Sigmoid colon (tissue), 7 donors: ENCODE results near the gene ACSM4. TPM values are rescaled to one million over a fixed set of nuclear protein-coding genes. Genes with fewer than 3 reads are reported as not detected.

Experiments
- DNase-seq: peaks from one replicate; pipeline ENCODE4 v3.0.0-alpha.2; 2019
- H3K27ac ChIP-seq, 4 donors: fragments of 200-600 bp; sonication (generic); one replicate each; pipeline ENCODE4 v1.5.1; 2016 to 2019; ENCODE audit warnings: mild to moderate bottlenecking in 1 of 4
- H3K27me3 ChIP-seq, 3 donors: fragments of 200-600 bp; sonication (generic); one replicate each; pipeline ENCODE4 v1.5.1; 2019; ENCODE audit warnings: mild to moderate bottlenecking in 1 of 3
- H3K36me3 ChIP-seq, 4 donors: fragments of 200-600 bp; sonication (generic); one replicate each; pipeline ENCODE4 v1.5.1; 2016 to 2019
- H3K4me1 ChIP-seq, 4 donors: fragments of 200-600 bp; sonication (generic); one replicate each; pipeline ENCODE4 v1.5.1; 2017 to 2019
- H3K4me3 ChIP-seq, 4 donors: fragments of 200-600 bp; sonication (generic); one replicate each; pipeline ENCODE4 v1.5.1; 2017 to 2019; ENCODE audit warnings: mild to moderate bottlenecking in 2 of 4, moderate library complexity in 1 of 4
- H3K9me3 ChIP-seq, 4 donors: fragments of 200-600 bp in 3 of 4; sonication (generic) in 3 of 4; one replicate each; pipeline versions ENCODE4 v1.5.1 to v1.6.1; 2013 to 2019
- CTCF ChIP-seq, 4 experiments: fragments of 450-650 bp in 3 of 4; fragments of 200-600 bp in 1 of 4; IDR thresholded peaks; one replicate each; pipeline ENCODE4 v1.5.1; 2016 to 2019; ENCODE audit warnings: antibody characterized with exemption in 4 of 4, mild to moderate bottlenecking in 3 of 4, moderate library complexity in 2 of 4
- EP300 ChIP-seq, 4 donors: sonication (generic); formaldehyde crosslinking; IDR thresholded peaks; one replicate each; pipeline ENCODE4 v1.6.1; 2017; ENCODE audit warnings: antibody characterized with exemption in 4 of 4
- POLR2A ChIP-seq, 2 donors: fragments of 450-650 bp; IDR thresholded peaks; one replicate each; pipeline ENCODE4 v1.6.1; 2016; ENCODE audit warnings: antibody characterized with exemption in 2 of 2, mild to moderate bottlenecking in 2 of 2, moderate library complexity in 2 of 2
- POLR2AphosphoS5 ChIP-seq, 4 donors: sonication (generic); formaldehyde crosslinking; IDR thresholded peaks; one replicate each; pipeline ENCODE4 v1.6.1; 2017; ENCODE audit warnings: antibody characterized with exemption in 4 of 4
- WGBS, 2 donors: extraction: QIAGEN DNeasy Blood & Tissue Kit; methylation state at CpG; one replicate each; pipeline ENCODE4 v1.1.7; 2013; 5-methylcytosine and 5-hydroxymethylcytosine counted together
- intact Hi-C: fragments of 100-400 bp; cut with DNase I; formaldehyde crosslinking; loops from one replicate; pipeline ENCODE4 v1.15.1; 2023
- polyA plus RNA-seq, 3 donors: library from polyadenylated mRNA; stranded (reverse); fragments of 200-250 nt; gene quantifications; one replicate each; pipeline ENCODE4 v1.2.3, GENCODE V29; 2013
- total RNA-seq, 4 donors: library from RNA; depleted of rRNA; stranded (reverse); fragments of >200 nt; gene quantifications; one replicate each; pipeline ENCODE4 v1.1.0, GENCODE V29; 2016
- donor health status: healthy with polysubstance abuse.
- donor health status: Bipolar disorder and iron deficiency.
- donor health status: healthy.

The ACSM4 gene
- total and polyA plus RNA-seq, 7 donors: not detected

- intact Hi-C loops: no loop called here
- H3K4me1 ChIP-seq: no peaks in the 10 kb centered on the region
- no peak for DNase-seq
- TF ChIP-seq POLR2AphosphoS5 (IDR thresholded peaks at IDR 0.05): no peak
- TF ChIP-seq POLR2A (IDR thresholded peaks at IDR 0.05): no peak
- no peak for TF ChIP-seq EP300 (IDR thresholded peaks at IDR 0.05)
- no peak for TF ChIP-seq CTCF (IDR thresholded peaks at IDR 0.05)
- no peak overlapping the region for H3K4me3 ChIP-seq
- H3K27me3 ChIP-seq: no peaks in the 10 kb centered on the region
- H3K27ac ChIP-seq: no peak overlapping the region
- no peaks in the 10 kb centered on the region for H3K9me3 ChIP-seq
- WGBS, 2 donors: 70 to 72% methylated on average over 10 of the region's 10 CpGs
- H3K36me3 ChIP-seq: no peaks in the 10 kb centered on the region
Measured at GRCh38 chr12:7369274-7369729, 65.4 kb downstream of the ACSM4 start.

- intact Hi-C loops: no loop called here
- DNase-seq: no peak
- Histone ChIP-seq H3K4me1 (no peaks in the 10 kb centered on the region), H3K27ac (no peak overlapping the region), H3K4me3 (no peak overlapping the region), H3K36me3 (no peaks in the 10 kb centered on the region), H3K27me3 (no peaks in the 10 kb centered on the region), H3K9me3 (no peaks in the 10 kb centered on the region)
- WGBS, 2 donors: 79 to 85% methylated on average over 6 of the region's 6 CpGs
- TF ChIP-seq POLR2AphosphoS5 (IDR thresholded peaks at IDR 0.05) (no peak), EP300 (IDR thresholded peaks at IDR 0.05) (no peak), CTCF (IDR thresholded peaks at IDR 0.05) (no peak), POLR2A (IDR thresholded peaks at IDR 0.05) (no peak)
Measured at GRCh38 chr12:7373226-7373625, 69.4 kb downstream of the ACSM4 start.

- WGBS, 2 donors: 37 to 40% methylated on average over 17 of the region's 17 CpGs
- TF ChIP-seq POLR2A (IDR thresholded peaks at IDR 0.05) (no peak), CTCF (IDR thresholded peaks at IDR 0.05) (no peak), POLR2AphosphoS5 (IDR thresholded peaks at IDR 0.05) (no peak), EP300 (IDR thresholded peaks at IDR 0.05) (no peak)
- H3K4me3 ChIP-seq: no peak overlapping the region
- no peaks in the 10 kb centered on the region for H3K9me3 ChIP-seq
- H3K27me3 ChIP-seq: no peaks in the 10 kb centered on the region
- no peaks in the 10 kb centered on the region for H3K36me3 ChIP-seq
- peak; percentile 61 for DNase-seq
- H3K27ac ChIP-seq: no peak overlapping the region
- intact Hi-C loops: no loop called here
- H3K4me1 ChIP-seq: no peaks in the 10 kb centered on the region
Measured at GRCh38 chr12:7374423-7375144, 70.7 kb downstream of the ACSM4 start.

GRCh38 chr12:7375145-7375543 is 71.3 kb downstream of the ACSM4 start:
- no peak for TF ChIP-seq EP300 (IDR thresholded peaks at IDR 0.05)
- TF ChIP-seq CTCF (IDR thresholded peaks at IDR 0.05): no peak
- TF ChIP-seq POLR2A (IDR thresholded peaks at IDR 0.05): no peak
- no peak for TF ChIP-seq POLR2AphosphoS5 (IDR thresholded peaks at IDR 0.05)

GRCh38 chr12:7376196-7376595 is 72.3 kb downstream of the ACSM4 start:
- Histone ChIP-seq H3K27me3 (no peaks in the 10 kb centered on the region), H3K4me3 (no peak overlapping the region), H3K27ac (no peak overlapping the region), H3K9me3 (no peaks in the 10 kb centered on the region), H3K4me1 (no peaks in the 10 kb centered on the region), H3K36me3 (no peaks in the 10 kb centered on the region)
- no peak for TF ChIP-seq POLR2AphosphoS5 (IDR thresholded peaks at IDR 0.05)
- no peak for TF ChIP-seq CTCF (IDR thresholded peaks at IDR 0.05)
- TF ChIP-seq EP300 (IDR thresholded peaks at IDR 0.05): no peak
- TF ChIP-seq POLR2A (IDR thresholded peaks at IDR 0.05): no peak
- no peak for DNase-seq
- WGBS, 2 donors: 46 to 70% methylated on average over 1 of the region's 1 CpG
- intact Hi-C loops: no loop called here

More at GRCh38 chr12:7375145-7375543, 71.3 kb downstream of the ACSM4 start:
- no peak for DNase-seq
- Histone ChIP-seq H3K4me3 (no peak overlapping the region), H3K27ac (no peak overlapping the region), H3K36me3 (no peaks in the 10 kb centered on the region), H3K4me1 (no peaks in the 10 kb centered on the region), H3K9me3 (no peaks in the 10 kb centered on the region), H3K27me3 (no peaks in the 10 kb centered on the region)
- WGBS, 2 donors: 57 to 80% methylated on average over 3 of the region's 3 CpGs
- intact Hi-C loops: no loop called here
